RWPE2 (cell line): Measurements from ENCODE around the gene ZNF420.
A peak's percentile ranks its signal among the peaks of the same experiment; 100 is the strongest.

ENCODE experiments used
- ATAC-seq: fragments of 200-7000 bp; cut with Tn5 transposase; 3 replicates; pipeline ENCODE4 v1.9.1; 2021; ENCODE audit warnings: low read depth
- DNase-seq: peaks from one replicate; pipeline ENCODE4 v3.0.0-alpha.2; 2020; ENCODE audit warnings: low spot score
- H3K27ac ChIP-seq: fragments of 450-650 bp; 2 replicates; pipeline ENCODE4 v1.5.1; 2017; ENCODE audit warnings: mild to moderate bottlenecking; ENCODE audit not compliant: poor library complexity, severe bottlenecking
- H3K27me3 ChIP-seq: fragments of 250-450 bp; sonication (Bioruptor Pico); 2 replicates; pipeline ENCODE4 v1.5.1; 2021; ENCODE audit warnings: mild to moderate bottlenecking, moderate library complexity; ENCODE audit not compliant: insufficient read depth, poor library complexity, severe bottlenecking
- H3K36me3 ChIP-seq: fragments of 250-450 bp; sonication (Bioruptor Pico); 2 replicates; pipeline ENCODE4 v1.5.1; 2020; ENCODE audit warnings: low read depth, mild to moderate bottlenecking, moderate library complexity
- H3K4me1 ChIP-seq: fragments of 250-450 bp; sonication (Bioruptor Pico); 2 replicates; pipeline ENCODE4 v1.5.1; 2021; ENCODE audit warnings: mild to moderate bottlenecking, moderate library complexity; ENCODE audit not compliant: insufficient read depth, poor library complexity, severe bottlenecking
- H3K4me3 ChIP-seq: fragments of 250-450 bp; sonication (Bioruptor Pico); 2 replicates; pipeline ENCODE4 v1.5.1; 2021; ENCODE audit warnings: mild to moderate bottlenecking, moderate library complexity; ENCODE audit not compliant: severe bottlenecking
- H3K9me3 ChIP-seq: fragments of 250-450 bp; sonication (Bioruptor Pico); 2 replicates; pipeline ENCODE4 v1.5.1; 2021; ENCODE audit warnings: mild to moderate bottlenecking, moderate library complexity; ENCODE audit not compliant: severe bottlenecking
- TF ChIP-seq, protein P1 (sequence below): fragments of 450-650 bp; IDR thresholded peaks from one replicate; pipeline ENCODE4 v1.5.1; 2017; ENCODE audit warnings: mild to moderate bottlenecking, moderate library complexity; ENCODE audit not compliant: poor library complexity, severe bottlenecking

Gene ZNF420

DNA sequence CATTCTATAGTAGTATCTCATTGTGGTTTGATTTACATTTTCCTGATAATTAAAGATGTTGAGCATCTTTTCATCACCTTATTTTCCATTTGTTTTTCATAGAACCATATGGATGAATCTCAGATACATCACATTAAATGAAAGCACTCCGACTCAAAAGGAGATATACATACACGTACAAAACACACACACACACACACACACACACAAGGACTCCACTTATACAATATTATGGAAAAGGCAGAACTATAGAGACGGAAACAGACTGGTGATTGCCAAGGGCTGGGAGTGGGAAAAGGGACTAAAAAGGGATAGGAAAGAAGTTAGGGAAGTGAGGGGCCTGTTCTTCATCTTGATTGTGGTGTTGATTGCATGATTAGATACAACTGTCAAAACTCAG is 70.0 kb downstream of the ZNF420 start:
- H3K4me3 ChIP-seq = no peak overlapping the region
- H3K4me1 ChIP-seq = no peaks in the 10 kb centered on the region
- no peaks in the 10 kb centered on the region for H3K27me3 ChIP-seq
- H3K9me3 ChIP-seq = peaks cover 13% of the 10 kb centered on the region
- H3K27ac ChIP-seq = no peak overlapping the region
- TF ChIP-seq, protein P1, sequence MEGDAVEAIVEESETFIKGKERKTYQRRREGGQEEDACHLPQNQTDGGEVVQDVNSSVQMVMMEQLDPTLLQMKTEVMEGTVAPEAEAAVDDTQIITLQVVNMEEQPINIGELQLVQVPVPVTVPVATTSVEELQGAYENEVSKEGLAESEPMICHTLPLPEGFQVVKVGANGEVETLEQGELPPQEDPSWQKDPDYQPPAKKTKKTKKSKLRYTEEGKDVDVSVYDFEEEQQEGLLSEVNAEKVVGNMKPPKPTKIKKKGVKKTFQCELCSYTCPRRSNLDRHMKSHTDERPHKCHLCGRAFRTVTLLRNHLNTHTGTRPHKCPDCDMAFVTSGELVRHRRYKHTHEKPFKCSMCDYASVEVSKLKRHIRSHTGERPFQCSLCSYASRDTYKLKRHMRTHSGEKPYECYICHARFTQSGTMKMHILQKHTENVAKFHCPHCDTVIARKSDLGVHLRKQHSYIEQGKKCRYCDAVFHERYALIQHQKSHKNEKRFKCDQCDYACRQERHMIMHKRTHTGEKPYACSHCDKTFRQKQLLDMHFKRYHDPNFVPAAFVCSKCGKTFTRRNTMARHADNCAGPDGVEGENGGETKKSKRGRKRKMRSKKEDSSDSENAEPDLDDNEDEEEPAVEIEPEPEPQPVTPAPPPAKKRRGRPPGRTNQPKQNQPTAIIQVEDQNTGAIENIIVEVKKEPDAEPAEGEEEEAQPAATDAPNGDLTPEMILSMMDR = no peak
- ATAC-seq (no peak), DNase-seq (no peak)
- no peaks in the 10 kb centered on the region for H3K36me3 ChIP-seq

- Histone ChIP-seq H3K36me3 (peaks cover 5% of the 10 kb centered on the region; the same call in 1 of the 2 replicates), H3K4me1 (no peaks in the 10 kb centered on the region), H3K27ac (no peak overlapping the region), H3K4me3 (no peak overlapping the region), H3K9me3 (peaks cover 15% of the 10 kb centered on the region), H3K27me3 (no peaks in the 10 kb centered on the region)
- TF ChIP-seq, protein P1 = no peak
- ATAC-seq (no peak), DNase-seq (no peak)
Observed at GRCh38 chr19:37160153-37160552, 81.9 kb downstream of the ZNF420 start.

DNA sequence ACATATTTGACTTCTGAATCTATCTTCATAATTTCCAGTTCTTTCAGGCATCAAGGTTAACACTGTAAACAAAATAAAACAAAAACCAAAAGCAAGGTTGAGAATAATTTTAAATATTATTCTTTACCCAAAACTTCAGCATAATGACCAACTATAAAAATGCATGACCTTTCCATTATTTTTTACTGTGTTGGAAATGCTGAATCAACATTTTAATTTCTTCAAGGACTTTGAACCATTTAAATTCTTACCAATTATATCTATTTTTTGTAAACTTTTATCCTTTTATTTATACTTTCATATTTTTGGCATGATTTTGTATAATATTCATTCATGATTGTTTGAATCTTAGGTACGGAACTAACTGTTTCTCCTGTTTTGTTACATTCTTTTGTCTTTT is 87.4 kb downstream of the ZNF420 start:
- TF ChIP-seq, protein P1 = no peak
- ATAC-seq (no peak), DNase-seq (no peak)
- peaks cover 26% of the 10 kb centered on the region for H3K36me3 ChIP-seq
- no peaks in the 10 kb centered on the region for H3K27me3 ChIP-seq
- H3K4me3 ChIP-seq = no peak overlapping the region
- H3K9me3 ChIP-seq = peaks cover 10% of the 10 kb centered on the region
- H3K27ac ChIP-seq = no peak overlapping the region
- H3K4me1 ChIP-seq = no peaks in the 10 kb centered on the region

GRCh38 chr19:37172368-37173366 is 94.4 kb downstream of the ZNF420 start, which contains the start of gene ZNF585A:
Gene ZNF585A (minus strand): TSS chr19:37172695. CDS start chr19:37169910, 2,785 bp downstream.
- Histone ChIP-seq H3K4me3 (peak within 1 kb of the TSS; percentile 42), H3K36me3 (peaks cover 15% of the 10 kb centered on the region), H3K9me3 (peaks cover 9% of the 10 kb centered on the region), H3K4me1 (no peaks in the 10 kb centered on the region), H3K27me3 (no peaks in the 10 kb centered on the region), H3K27ac (peak within 1 kb of the TSS; percentile 13)
- DNase-seq (peak; percentile 82), ATAC-seq (peak; percentile 99)
- TF ChIP-seq, protein P1 = no peak
